T-helper 2 cell treated with Interferon-gamma antibody and Interleukin-4, amounts not matched to agents 5 μg/mL and 100 μg/mL, for 36 hours (primary cell): Measurements from ENCODE around the gene ZNF184.
"Not testable (repeated sequence)": the region's sequence is repeated elsewhere in the genome, so short reads cannot be mapped to it uniquely, and the experiment has no call there.

ENCODE experiments used
- DNase-seq: peaks from one replicate; pipeline ENCODE4 v3.0.0; 2021; ENCODE audit warnings: low spot score
- H3K27ac Mint-ChIP-seq: one replicate; pipeline ENCODE4 v1.8.0; 2021; ENCODE audit warnings: mild to moderate bottlenecking, mixed read lengths
- H3K27me3 Mint-ChIP-seq: one replicate; pipeline ENCODE4 v1.8.0; 2021; ENCODE audit warnings: low read depth, mixed read lengths
- H3K36me3 Mint-ChIP-seq: one replicate; pipeline ENCODE4 v1.8.0; 2021; ENCODE audit warnings: low read depth, mixed read lengths
- H3K4me1 Mint-ChIP-seq: one replicate; pipeline ENCODE4 v1.8.0; 2021; ENCODE audit warnings: low read depth, mixed read lengths
- H3K4me3 Mint-ChIP-seq: one replicate; pipeline ENCODE4 v1.8.0; 2022; ENCODE audit warnings: mild to moderate bottlenecking, moderate library complexity, mixed read lengths
- H3K9me3 Mint-ChIP-seq: one replicate; pipeline ENCODE4 v1.8.0; 2021; ENCODE audit warnings: mixed read lengths

The ZNF184 gene

DNA sequence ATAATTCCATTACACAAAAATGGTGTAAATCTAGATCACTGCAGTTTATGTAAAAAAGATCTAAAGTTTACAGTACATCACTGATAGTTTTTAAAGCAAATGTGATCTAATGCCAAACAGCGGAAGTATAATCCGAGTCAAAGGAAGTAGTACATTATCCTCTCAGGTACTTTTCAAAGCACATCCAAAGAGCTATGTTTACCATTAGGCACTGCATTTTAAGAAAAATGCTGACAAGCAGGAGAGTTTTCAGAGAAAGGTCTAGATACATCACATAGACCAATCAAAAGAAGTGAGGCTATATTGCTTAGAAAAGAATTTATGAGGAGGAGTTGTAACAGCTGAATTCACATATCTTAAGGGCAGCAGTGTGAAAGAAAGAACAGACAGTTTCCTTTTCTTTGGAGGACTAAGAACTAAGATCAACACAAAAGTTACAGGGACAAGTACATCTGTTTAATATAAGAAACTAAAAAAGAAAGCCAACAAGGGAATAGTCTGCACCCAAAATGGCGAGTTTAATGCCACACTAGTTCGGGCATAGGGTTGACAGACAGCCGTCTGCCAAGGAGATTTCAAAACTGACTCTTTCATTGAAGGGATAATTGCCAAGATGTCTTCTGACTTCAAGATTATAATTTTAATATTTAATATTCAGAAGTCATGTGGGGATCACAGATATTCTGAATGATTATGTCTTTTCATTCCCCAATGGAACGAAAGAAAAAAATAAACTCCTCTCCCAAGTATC is 1.4 kb downstream of the ZNF184 start:
- DNase-seq = no peak
- H3K4me3 Mint-ChIP-seq = peak overlapping the region; percentile 92
- H3K9me3 Mint-ChIP-seq = peaks cover 26% of the 10 kb centered on the region
- peak overlapping the region; percentile 89 for H3K27ac Mint-ChIP-seq
- peaks cover 47% of the 10 kb centered on the region for H3K36me3 Mint-ChIP-seq
- peaks cover 4% of the 10 kb centered on the region for H3K27me3 Mint-ChIP-seq
- peaks cover 46% of the 10 kb centered on the region for H3K4me1 Mint-ChIP-seq

DNA sequence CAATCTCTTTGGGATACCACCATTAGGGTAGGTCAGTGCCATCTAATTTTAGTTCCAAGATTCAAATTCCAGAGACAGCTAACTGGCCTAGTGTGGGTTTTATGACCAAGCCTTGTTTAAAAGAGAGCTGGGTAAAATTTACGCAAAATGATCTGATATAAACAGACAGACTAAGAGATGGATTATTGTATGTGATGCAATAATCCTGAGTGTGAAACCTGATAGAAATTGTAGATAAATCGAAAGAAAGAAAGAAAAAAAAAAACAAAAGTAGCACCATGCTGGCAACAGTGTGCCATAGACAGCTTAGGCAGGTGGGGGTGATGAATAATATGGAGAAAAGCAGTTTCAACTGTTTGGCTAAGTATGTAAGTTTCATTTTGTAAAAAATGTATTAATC is 2.9 kb downstream of the ZNF184 start:
- DNase-seq = no peak
- Mint-ChIP-seq H3K27me3 (peaks cover 2% of the 10 kb centered on the region), H3K4me1 (peaks cover 45% of the 10 kb centered on the region), H3K4me3 (peak overlapping the region; percentile 62), H3K9me3 (peaks cover 34% of the 10 kb centered on the region), H3K27ac (peak overlapping the region; percentile 58), H3K36me3 (peaks cover 60% of the 10 kb centered on the region)

DNA sequence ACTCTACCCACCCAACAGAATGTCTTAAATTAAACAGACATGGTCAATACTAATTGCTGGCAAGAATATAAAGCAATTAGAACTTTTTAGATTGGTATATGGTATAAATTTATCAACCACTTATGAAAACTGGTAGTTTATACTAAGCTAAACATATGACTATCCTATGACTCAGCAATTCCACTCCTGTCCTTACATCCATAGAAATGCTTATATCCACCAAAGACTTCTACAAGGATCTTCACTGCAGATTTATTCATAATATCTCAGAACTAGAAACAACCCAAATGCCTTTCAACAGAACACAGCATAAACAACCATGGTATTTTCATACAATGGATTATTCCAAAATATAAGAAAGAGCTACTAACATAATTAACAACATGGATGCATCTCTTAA is 4.6 kb downstream of the ZNF184 start:
- Mint-ChIP-seq H3K36me3 (peaks cover 76% of the 10 kb centered on the region), H3K9me3 (peaks cover 47% of the 10 kb centered on the region), H3K4me3 (no peak overlapping the region), H3K4me1 (peaks cover 41% of the 10 kb centered on the region), H3K27me3 (no peaks in the 10 kb centered on the region), H3K27ac (no peak overlapping the region)
- no peak for DNase-seq

DNA sequence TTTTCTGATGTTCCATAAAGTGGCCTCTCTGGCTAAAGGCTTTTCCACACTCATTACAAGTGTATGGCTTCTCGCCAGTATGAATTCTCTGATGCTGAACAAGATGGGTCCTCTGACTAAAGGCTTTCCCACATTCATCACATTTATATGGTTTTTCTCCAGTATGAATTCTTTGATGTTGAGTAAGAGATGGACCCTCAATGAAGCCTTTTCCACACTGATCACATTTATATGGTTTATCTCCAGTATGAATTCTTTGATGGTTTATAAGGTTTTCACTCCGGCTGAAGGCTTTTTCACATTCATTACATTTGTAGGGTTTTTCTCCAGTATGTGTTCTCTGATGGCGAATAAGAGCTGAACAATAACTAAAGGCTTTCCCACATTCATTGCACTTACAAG is 20.4 kb downstream of the ZNF184 start:
- Mint-ChIP-seq H3K36me3 (peaks cover 90% of the 10 kb centered on the region), H3K4me3 (no peak overlapping the region), H3K27ac (no peak overlapping the region), H3K27me3 (no peaks in the 10 kb centered on the region), H3K9me3 (peaks cover 97% of the 10 kb centered on the region), H3K4me1 (no peaks in the 10 kb centered on the region)
- DNase-seq = no peak

DNA sequence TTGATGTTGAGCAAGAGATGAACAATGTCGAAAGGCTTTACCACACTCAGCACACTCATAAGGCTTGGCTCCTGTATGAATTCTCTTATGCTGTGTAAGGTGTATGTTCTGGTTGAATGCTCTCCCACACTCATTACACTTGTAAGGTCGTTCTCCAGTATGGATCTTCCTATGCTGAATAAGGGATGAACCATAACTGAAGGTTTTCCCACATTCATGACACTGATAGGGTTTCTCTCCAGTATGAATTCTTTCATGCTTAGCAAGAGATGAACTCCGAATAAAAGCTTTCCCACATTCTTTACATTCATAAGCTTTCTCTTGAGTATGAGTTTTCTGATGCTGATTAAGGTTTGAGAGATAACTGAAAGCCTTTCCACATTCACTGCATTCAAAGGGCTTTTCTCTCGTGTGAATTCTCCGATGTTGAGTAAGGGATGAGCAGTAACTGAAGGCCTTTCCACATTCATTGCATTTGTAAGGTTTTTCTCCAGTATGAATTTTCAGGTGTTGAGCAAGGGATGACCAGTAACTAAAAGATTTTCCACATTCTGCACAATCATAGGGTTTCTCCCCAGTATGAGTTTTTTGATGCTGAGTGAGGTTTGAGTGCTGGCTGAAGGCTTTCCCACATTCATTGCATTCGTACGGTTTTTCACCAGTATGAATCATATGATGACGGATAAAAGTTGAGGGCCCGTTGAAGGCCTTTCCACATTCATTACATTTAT is 21.1 kb downstream of the ZNF184 start:
- Mint-ChIP-seq H3K4me1 (no peaks in the 10 kb centered on the region), H3K36me3 (peaks cover 87% of the 10 kb centered on the region), H3K4me3 (no peak overlapping the region), H3K27me3 (no peaks in the 10 kb centered on the region), H3K27ac (no peak overlapping the region), H3K9me3 (peaks cover 90% of the 10 kb centered on the region)
- DNase-seq = no peak

DNA sequence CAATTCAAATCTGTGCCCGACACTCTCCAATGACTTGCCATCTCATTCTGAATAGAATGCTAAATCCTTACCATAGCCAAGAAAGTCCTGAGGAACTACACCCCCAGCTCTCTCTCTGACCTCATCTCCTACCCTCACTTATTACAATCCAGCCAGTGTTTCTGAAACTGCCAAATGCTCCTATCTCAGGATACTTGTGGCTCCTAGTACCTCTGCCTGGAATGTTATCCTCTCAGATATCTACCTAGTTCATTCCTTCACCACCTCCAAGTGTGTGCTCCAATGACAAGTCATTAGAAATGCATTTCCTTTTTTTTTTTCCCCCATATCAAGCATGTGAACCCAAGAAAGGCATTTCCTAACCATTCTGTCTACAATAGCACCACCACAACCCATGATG is 24.4 kb downstream of the ZNF184 start:
- peaks cover 61% of the 10 kb centered on the region for H3K9me3 Mint-ChIP-seq
- H3K27me3 Mint-ChIP-seq = no peaks in the 10 kb centered on the region
- H3K27ac Mint-ChIP-seq = no peak overlapping the region
- H3K36me3 Mint-ChIP-seq = peaks cover 63% of the 10 kb centered on the region
- H3K4me1 Mint-ChIP-seq = no peaks in the 10 kb centered on the region
- H3K4me3 Mint-ChIP-seq = no peak overlapping the region
- no peak for DNase-seq

DNA sequence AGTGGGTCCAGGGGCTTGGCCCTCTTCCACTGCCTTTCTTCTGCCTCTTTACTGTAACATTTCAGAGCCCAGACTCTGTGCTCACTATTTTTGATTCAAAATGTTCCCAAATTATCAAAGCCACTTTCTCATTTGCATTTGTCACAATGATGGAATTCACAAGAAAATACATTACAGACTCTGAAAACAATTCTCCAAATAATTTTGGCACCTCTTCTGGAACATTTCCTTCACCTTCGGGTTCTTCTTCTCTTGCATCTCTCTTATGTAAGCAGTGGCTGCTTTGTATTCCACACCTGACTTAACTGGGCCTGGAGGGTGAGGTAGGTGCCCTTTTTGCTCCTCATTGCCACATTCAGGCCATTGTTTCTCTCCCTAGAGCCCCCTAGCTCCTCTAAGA is 30.0 kb downstream of the ZNF184 start:
- no peaks in the 10 kb centered on the region for H3K27me3 Mint-ChIP-seq
- no peak overlapping the region for H3K4me3 Mint-ChIP-seq

DNA sequence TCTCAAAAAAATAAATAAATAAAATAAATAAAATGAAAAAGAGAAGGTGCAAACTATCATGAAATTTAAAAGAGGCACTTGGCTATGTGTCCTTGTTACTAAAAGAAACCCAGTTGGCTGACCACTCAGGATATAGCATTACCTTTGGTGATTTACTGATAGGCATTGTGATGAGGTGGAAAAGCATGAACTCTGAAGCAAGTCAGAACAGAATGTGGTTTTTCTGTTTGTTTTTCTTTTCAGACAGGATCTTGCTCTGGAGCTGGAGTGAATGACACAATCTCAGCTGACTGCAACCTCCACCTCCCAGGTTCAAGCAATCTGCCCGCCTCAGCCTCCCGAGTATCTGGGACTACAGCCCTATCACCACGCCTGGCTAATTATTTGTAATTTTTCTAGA is 31.9 kb downstream of the ZNF184 start:
- Mint-ChIP-seq H3K4me3 (no peak overlapping the region), H3K4me1 (no peaks in the 10 kb centered on the region), H3K27me3 (no peaks in the 10 kb centered on the region), H3K36me3 (peaks cover 8% of the 10 kb centered on the region), H3K9me3 (peaks cover 42% of the 10 kb centered on the region), H3K27ac (no peak overlapping the region)
- DNase-seq = no peak

More for the DNA sequence above, 30.0 kb downstream of the ZNF184 start:
- DNase-seq = no peak
- H3K36me3 Mint-ChIP-seq = peaks cover 18% of the 10 kb centered on the region
- no peak overlapping the region for H3K27ac Mint-ChIP-seq
- H3K9me3 Mint-ChIP-seq = peaks cover 43% of the 10 kb centered on the region
- no peaks in the 10 kb centered on the region for H3K4me1 Mint-ChIP-seq

DNA sequence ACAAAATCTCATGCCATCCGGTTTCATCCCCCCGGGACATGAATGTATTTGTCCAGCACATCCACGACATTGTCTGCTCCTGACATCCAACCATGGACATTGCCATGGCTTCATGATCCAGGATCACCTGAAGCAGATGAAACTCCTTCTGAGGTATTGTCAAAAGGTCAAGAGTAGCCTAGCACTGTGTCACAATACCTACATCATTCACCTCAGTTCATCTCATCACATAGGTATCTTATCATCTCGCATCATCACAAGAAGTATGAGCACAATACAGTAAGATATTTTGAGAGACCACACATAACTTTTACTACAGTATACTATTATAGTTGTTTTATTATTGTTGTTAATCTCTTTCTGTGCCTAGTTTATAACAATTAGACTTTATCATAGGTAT is 33.5 kb downstream of the ZNF184 start:
- Mint-ChIP-seq H3K27me3 (no peaks in the 10 kb centered on the region), H3K4me1 (no peaks in the 10 kb centered on the region), H3K9me3 (peaks cover 54% of the 10 kb centered on the region), H3K36me3 (peaks cover 2% of the 10 kb centered on the region), H3K27ac (no peak overlapping the region), H3K4me3 (no peak overlapping the region)
- DNase-seq = no peak

DNA sequence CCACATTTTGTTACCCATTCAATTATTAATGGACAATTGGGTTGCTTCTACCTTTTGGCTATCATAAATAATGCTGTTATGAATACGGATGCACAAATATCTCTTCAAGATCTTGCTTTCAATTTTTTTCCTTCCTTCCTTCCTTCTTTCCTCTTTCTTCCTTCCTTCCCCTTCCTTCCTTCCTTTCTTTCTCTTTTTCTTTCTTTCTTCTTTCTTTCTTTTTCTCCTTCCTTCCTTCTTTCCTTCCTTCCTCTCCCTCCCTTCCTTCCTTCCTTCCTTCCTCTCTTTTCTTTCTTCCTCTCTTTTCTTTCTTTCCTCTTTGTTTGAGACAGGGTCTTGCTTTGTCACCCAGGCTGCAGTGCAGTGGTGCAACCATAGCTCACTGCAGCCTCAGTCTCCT is 39.2 kb downstream of the ZNF184 start:
- no peak for DNase-seq
- Mint-ChIP-seq H3K27me3 (no peaks in the 10 kb centered on the region), H3K4me1 (peaks cover 3% of the 10 kb centered on the region), H3K27ac (no peak overlapping the region), H3K36me3 (no peaks in the 10 kb centered on the region), H3K4me3 (no peak overlapping the region), H3K9me3 (peaks cover 43% of the 10 kb centered on the region)

DNA sequence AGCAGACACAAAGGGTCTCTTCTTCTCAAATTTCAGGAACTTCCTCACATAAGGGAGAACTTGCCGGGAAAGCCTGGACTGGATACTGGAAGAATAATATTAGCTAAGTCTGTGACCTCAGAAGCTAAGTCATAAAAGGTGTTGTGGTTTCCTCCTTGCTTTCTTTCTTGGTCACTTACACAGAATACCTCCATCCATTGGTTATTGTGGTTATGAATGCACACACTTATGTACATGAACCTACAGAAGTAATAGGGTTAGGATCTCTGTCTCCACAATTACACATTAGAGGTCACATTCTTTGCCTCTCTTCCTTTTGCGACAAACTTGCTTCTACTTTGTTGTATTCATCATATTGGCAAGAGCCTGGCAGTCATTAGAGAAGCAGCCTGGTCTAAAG is 43.9 kb downstream of the ZNF184 start:
- no peaks in the 10 kb centered on the region for H3K36me3 Mint-ChIP-seq
- no peaks in the 10 kb centered on the region for H3K27me3 Mint-ChIP-seq
- peaks cover 3% of the 10 kb centered on the region for H3K4me1 Mint-ChIP-seq
- H3K4me3 Mint-ChIP-seq = no peak overlapping the region
- no peak for DNase-seq
- peaks cover 18% of the 10 kb centered on the region for H3K9me3 Mint-ChIP-seq
- H3K27ac Mint-ChIP-seq = no peak overlapping the region

DNA sequence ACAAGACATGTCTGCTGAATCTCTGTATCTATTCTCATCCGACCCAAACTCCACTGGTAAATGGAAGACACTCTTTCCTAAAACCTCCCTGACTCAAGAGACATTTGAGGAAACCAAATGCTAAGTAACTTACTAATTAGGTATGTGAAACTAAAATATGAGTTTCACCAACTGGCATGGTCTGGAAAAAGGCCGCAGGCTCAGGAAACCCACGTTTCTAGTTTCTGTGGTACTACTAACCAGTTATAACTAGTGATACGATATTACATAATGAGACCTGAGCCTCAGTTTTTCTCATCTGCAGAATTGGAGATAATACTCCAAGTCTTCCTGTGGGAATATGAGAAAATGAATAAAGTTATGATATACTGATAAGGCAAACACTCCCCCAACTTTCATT is 44.4 kb downstream of the ZNF184 start:
- no peak for DNase-seq
- peaks cover 3% of the 10 kb centered on the region for H3K4me1 Mint-ChIP-seq
- H3K36me3 Mint-ChIP-seq = no peaks in the 10 kb centered on the region
- H3K27me3 Mint-ChIP-seq = no peaks in the 10 kb centered on the region
- no peak overlapping the region for H3K4me3 Mint-ChIP-seq
- peaks cover 16% of the 10 kb centered on the region for H3K9me3 Mint-ChIP-seq
- no peak overlapping the region for H3K27ac Mint-ChIP-seq

DNA sequence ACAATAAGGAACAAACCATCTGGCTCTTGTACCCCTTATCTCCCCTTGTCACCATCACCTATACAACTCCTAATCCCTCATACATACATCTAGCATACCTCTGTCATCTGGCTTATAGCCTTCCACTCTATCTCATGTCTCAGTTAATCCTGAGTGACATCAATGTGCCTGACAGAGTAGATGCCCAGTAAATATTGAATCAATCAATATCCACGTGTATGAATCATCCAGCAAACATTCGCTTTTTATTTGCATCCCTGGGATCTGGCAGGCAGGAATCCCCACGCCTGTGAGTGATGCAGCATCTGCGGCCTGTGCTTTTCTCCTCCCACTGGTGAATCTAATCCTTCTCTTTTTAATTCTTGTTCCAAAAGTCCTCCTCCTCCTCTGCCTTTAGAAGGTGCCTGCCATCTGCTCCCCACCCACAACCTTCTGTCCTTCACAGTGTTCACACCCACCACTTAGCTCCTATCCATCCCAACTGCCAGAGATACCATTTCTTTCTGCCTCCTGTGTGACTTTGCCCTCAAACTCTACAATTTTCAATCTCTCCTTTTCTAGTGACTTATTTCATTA is 46.8 kb downstream of the ZNF184 start:
- Mint-ChIP-seq H3K36me3 (no peaks in the 10 kb centered on the region), H3K27ac (no peak overlapping the region), H3K4me3 (no peak overlapping the region), H3K4me1 (peaks cover 3% of the 10 kb centered on the region), H3K27me3 (no peaks in the 10 kb centered on the region), H3K9me3 (peaks cover 19% of the 10 kb centered on the region)
- no peak for DNase-seq

DNA sequence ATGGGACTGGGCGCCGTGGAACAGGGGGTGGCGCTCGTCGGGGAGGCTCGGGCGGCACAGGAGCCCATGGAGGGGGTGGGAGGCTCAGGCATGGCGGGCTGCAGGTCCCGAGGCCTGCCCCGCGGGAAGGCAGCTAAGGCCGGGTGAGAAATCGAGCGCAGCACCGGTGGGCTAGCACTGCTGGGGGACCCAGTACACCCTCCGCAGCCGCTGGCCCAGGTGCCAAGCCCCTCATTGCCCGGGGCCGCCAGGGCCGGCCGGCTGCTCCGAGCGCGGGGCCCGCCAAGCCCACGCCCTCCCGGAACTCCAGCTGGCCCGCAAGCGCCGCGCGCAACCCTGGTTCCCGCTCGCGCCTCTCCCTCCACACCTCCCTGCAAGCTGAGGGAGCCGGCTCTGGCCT is 48.1 kb downstream of the ZNF184 start:
- DNase-seq, H3K27me3 Mint-ChIP-seq, H3K36me3 Mint-ChIP-seq, H3K4me1 Mint-ChIP-seq, H3K27ac Mint-ChIP-seq, H3K4me3 Mint-ChIP-seq: not testable (repeated sequence)
- H3K9me3 Mint-ChIP-seq = peaks cover 19% of the 10 kb centered on the region
